ENCODE results near the gene FKBP1A. TPM values are rescaled to one million over a fixed set of nuclear protein-coding genes. Genes with fewer than 3 reads are reported as not detected.

FKBP1A gene
- total RNA-seq, 2 donors from 2014 or later: 307 to 310 TPM

DNA sequence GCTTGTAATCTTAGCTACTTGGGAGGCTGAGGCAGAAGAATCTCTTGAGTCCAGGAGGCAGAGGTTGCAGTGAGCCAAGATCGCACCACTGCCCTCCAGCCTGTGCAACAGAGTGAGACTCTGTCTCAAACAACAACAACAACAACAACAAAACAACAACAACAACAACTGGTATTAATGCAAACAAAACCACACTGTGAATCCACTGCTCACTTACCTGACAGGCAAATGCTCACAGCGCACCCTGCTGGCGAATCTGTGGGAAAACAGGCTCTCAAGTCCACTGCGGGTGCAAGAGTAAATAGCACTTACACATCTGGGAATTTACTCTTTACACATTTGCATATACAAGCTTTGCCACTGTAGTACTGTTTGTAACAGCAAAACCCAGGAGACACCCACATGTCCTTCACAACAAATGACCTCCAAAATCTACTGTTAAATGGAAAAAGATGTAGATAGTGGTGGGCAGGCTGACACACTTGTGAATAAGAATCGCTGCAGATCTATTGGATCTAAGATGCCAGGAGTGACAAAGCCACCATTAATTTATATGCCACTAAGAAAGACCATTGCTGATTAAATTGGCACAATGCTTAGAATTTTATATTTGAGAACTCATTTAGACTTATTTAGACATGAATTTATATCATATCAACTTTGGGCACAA lies 44.5 kb upstream of the FKBP1A start:
- no peak overlapping the region for H3K4me3 ChIP-seq
- H3K9ac ChIP-seq (ENCODE audit: low read depth in 2 of 2, low read length in 2 of 2): no peak overlapping the region
- H3K36me3 ChIP-seq: no peaks in the 10 kb centered on the region
- H3K9me3 ChIP-seq: no peaks in the 10 kb centered on the region
- H3K27me3 ChIP-seq: no peaks in the 10 kb centered on the region
- DNase-seq: peak; percentile 74
- H3K4me1 ChIP-seq: no peaks in the 10 kb centered on the region
- peak; percentile 85 for TF ChIP-seq CTCF (IDR thresholded peaks at IDR 0.05)
- no peak overlapping the region for H3K27ac ChIP-seq
- intact Hi-C loops (cut with DNase I): loop anchor here (2.0 to 5.0 kb wide), 2 partner anchors 45 to 125 kb away; partner anchors contain the start of gene FKBP1A

GRCh38 chr20:1436263-1436662 lies 43.4 kb upstream of the FKBP1A start:
- H3K4me1 ChIP-seq: no peaks in the 10 kb centered on the region
- no peaks in the 10 kb centered on the region for H3K36me3 ChIP-seq
- H3K27me3 ChIP-seq: no peaks in the 10 kb centered on the region
- H3K27ac ChIP-seq: no peak overlapping the region
- no peak for DNase-seq
- no peak overlapping the region for H3K4me3 ChIP-seq
- H3K9me3 ChIP-seq: no peaks in the 10 kb centered on the region
- intact Hi-C loops (cut with DNase I): loop anchor here (2.0 to 5.0 kb wide), 2 partner anchors 44 to 123 kb away; partner anchors contain the start of gene FKBP1A
- no peak for TF ChIP-seq CTCF (IDR thresholded peaks at IDR 0.05)
- no peak overlapping the region for H3K9ac ChIP-seq (ENCODE audit: low read depth in 2 of 2, low read length in 2 of 2)

DNA sequence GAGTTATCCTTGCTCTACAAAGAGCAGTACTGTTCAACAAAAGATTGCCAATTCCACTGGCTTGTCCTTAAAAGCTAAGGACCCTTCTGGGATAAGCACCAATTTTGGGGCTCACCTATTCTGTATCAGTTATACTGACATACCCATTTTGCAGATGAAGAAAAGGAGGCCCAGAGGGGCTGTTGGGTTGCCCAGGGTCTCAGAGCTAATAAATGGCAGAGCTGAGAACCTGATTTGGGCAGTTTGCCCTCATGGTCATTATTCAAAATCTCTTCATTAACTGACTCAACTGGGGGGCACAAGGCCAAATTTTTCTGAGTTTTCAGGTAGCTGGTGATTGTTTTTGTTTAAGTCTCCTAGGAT lies 42.5 kb upstream of the FKBP1A start:
- intact Hi-C loops (cut with DNase I): loop anchor here (5.0 kb wide), 1 partner anchor 43 kb away; the partner anchor contains the start of gene FKBP1A
- no peak overlapping the region for H3K27ac ChIP-seq
- no peak for TF ChIP-seq CTCF (IDR thresholded peaks at IDR 0.05)
- no peak overlapping the region for H3K4me3 ChIP-seq
- H3K9me3 ChIP-seq: no peaks in the 10 kb centered on the region
- no peaks in the 10 kb centered on the region for H3K36me3 ChIP-seq
- no peak overlapping the region for H3K9ac ChIP-seq (ENCODE audit: low read depth in 2 of 2, low read length in 2 of 2)
- H3K4me1 ChIP-seq: no peaks in the 10 kb centered on the region
- no peaks in the 10 kb centered on the region for H3K27me3 ChIP-seq
- DNase-seq: no peak

DNA sequence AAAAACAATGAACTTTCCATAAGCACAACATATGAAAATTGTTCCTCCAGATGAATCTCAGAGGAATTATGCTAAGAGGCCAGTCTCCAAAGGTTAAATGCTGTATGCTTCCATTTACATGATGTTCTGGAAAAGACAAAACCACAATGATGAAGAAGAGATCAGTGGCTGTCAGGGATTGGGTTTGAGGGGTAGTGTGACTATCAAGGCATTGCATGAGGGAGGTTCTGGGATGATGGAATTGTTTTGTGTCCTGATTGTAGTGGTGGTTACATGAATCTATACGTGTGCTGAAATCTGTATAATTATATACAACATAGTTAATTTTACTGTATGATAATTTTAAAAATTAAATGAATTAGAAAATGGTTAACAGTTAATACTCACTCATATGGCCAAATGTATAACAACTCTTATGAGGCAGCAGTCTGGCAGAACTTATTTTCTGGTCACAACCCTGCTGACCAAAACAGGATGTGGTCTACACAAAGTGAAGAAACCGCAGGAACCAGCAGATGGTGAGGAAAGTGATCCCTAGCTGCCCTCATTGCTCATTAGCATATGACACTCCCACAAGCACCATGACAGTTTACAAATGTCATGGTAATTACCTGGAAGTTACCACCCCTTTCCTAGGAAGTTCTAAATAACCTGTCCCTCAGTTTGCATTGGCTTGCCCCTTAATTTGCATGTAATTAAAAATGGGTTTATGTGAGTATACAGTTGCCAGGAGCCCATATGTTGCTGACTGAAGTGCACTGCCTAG lies 41.9 kb upstream of the FKBP1A start:
- Histone ChIP-seq H3K9me3 (no peaks in the 10 kb centered on the region), H3K4me1 (no peaks in the 10 kb centered on the region), H3K36me3 (no peaks in the 10 kb centered on the region), H3K9ac (ENCODE audit: low read depth in 2 of 2, low read length in 2 of 2) (no peak overlapping the region), H3K27ac (no peak overlapping the region), H3K27me3 (no peaks in the 10 kb centered on the region), H3K4me3 (no peak overlapping the region)
- peak; percentile 43 for DNase-seq
- intact Hi-C loops (cut with DNase I): loop anchor here (5.0 kb wide), 1 partner anchor 42 kb away; the partner anchor contains the start of gene FKBP1A
- no peak for TF ChIP-seq CTCF (IDR thresholded peaks at IDR 0.05)

DNA sequence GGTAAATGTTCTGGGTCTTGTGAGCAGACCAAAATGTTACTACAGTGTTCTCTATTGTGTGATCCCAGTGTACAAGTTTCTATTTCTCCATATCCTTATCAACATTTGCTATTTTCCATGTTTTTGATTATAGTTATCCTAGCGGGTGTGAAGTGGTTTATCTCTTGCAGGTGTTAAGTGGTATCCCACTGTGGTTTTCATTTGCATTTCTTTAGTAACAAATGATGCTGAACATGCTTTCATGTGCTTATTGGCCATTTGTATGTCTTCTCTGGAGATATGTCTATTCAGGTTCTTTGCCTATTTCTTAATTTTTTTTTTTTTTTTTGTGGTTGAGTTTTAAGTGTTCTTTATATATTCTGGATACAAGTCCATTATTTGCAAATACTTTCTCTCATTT lies 38.3 kb upstream of the FKBP1A start:
- no peak overlapping the region for H3K9ac ChIP-seq (ENCODE audit: low read depth in 2 of 2, low read length in 2 of 2)
- no peaks in the 10 kb centered on the region for H3K27me3 ChIP-seq
- H3K9me3 ChIP-seq: no peaks in the 10 kb centered on the region
- H3K27ac ChIP-seq: no peak overlapping the region
- TF ChIP-seq CTCF (IDR thresholded peaks at IDR 0.05): no peak
- no peak for DNase-seq
- intact Hi-C loops (cut with DNase I): no loop called here
- no peaks in the 10 kb centered on the region for H3K36me3 ChIP-seq
- H3K4me3 ChIP-seq: no peak overlapping the region
- H3K4me1 ChIP-seq: no peaks in the 10 kb centered on the region
